Activated T-helper 17 cell treated with anti-CD3 and anti-CD28 coated beads, Interleukin-2, amount 50 U/mL, for 72 hours (primary cell): ENCODE results near the gene MRTFB. TPM values are rescaled to one million over a fixed set of nuclear protein-coding genes. Genes with fewer than 3 reads are reported as not detected.

Experiments
- ATAC-seq: fragments of 150-1000 bp; cut with Tn5 transposase; replicated peaks from 2 replicates; pipeline ENCODE4 v1.10.0; 2021; ENCODE audit warnings: mild to moderate bottlenecking, moderate library complexity
- H3K27ac Mint-ChIP-seq: one replicate; pipeline ENCODE4 v1.8.0; 2022; ENCODE audit warnings: mixed read lengths
- H3K27me3 Mint-ChIP-seq: one replicate; pipeline ENCODE4 v1.8.0; 2022; ENCODE audit warnings: mixed read lengths
- H3K36me3 Mint-ChIP-seq: one replicate; pipeline ENCODE4 v1.8.0; 2022; ENCODE audit warnings: low read depth, mild to moderate bottlenecking, mixed read lengths
- H3K4me1 Mint-ChIP-seq: one replicate; pipeline ENCODE4 v1.8.0; 2022; ENCODE audit warnings: mixed read lengths
- H3K4me3 Mint-ChIP-seq: one replicate; pipeline ENCODE4 v1.8.0; 2022; ENCODE audit warnings: mild to moderate bottlenecking, mixed read lengths
- H3K9me3 Mint-ChIP-seq: one replicate; pipeline ENCODE4 v1.8.0; 2022; ENCODE audit warnings: mixed read lengths
- total RNA-seq, 2 donors: library from RNA; stranded (reverse); gene quantifications; one replicate each; pipeline ENCODE4 v1.2.3, GENCODE V29; 2022

Gene MRTFB
- total RNA-seq, 2 donors from 2014 or later: 18.2 to 18.8 TPM

- H3K9me3 Mint-ChIP-seq: no peaks in the 10 kb centered on the region
- no peaks in the 10 kb centered on the region for H3K4me1 Mint-ChIP-seq
- no peaks in the 10 kb centered on the region for H3K27me3 Mint-ChIP-seq
- ATAC-seq: no peak
- no peak overlapping the region for H3K27ac Mint-ChIP-seq
- peaks cover 60% of the 10 kb centered on the region for H3K36me3 Mint-ChIP-seq
- no peak overlapping the region for H3K4me3 Mint-ChIP-seq
Observed at GRCh38 chr16:14215941-14216340, 144.8 kb downstream of the MRTFB start.

DNA sequence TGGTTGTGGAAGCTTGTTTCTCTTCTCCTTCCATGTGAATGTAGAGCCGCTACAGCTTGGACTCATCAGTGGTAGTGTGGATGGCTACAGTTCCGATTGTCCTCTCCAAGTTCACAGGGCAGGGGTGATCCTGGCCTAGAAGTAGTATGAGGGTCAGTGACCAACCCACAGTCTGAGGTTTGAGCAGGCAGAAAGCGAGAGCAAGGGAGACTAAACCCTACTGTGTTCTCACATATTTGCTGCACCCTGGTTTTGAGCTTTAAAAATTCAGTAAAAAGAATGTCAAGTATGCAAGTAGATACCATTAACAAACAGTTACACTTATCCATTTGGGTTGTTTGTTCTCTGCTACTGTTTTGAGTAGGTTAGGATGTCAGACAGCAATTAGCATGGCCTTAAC lies 148.9 kb downstream of the MRTFB start:
- Mint-ChIP-seq H3K36me3 (peaks cover 76% of the 10 kb centered on the region), H3K4me1 (no peaks in the 10 kb centered on the region), H3K27ac (no peak overlapping the region), H3K4me3 (no peak overlapping the region), H3K27me3 (no peaks in the 10 kb centered on the region), H3K9me3 (peaks cover 4% of the 10 kb centered on the region)
- no peak for ATAC-seq

DNA sequence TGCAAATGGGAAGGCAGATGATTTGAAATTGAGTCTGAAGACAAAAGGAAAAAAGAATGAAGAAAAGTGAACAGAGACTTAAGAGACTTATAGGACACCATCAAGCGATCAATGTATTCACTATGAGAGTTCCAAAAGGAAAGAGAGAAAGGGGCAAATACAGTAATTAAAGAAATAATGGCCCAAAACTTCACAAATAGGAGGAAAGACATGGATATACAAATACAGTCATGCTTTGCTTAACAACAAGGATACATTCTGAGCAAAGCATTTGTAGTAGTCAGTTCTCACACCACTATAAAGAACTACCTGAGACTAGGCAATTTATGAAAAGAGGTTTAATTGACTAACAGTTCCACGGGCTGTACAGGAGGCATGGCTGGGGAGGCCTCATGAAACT lies 152.5 kb downstream of the MRTFB start:
- H3K36me3 Mint-ChIP-seq: peaks cover 52% of the 10 kb centered on the region
- ATAC-seq: no peak
- no peaks in the 10 kb centered on the region for H3K4me1 Mint-ChIP-seq
- no peak overlapping the region for H3K4me3 Mint-ChIP-seq
- peaks cover 4% of the 10 kb centered on the region for H3K9me3 Mint-ChIP-seq
- no peaks in the 10 kb centered on the region for H3K27me3 Mint-ChIP-seq
- no peak overlapping the region for H3K27ac Mint-ChIP-seq

GRCh38 chr16:14225457-14225856 lies 154.3 kb downstream of the MRTFB start:
- no peak overlapping the region for H3K4me3 Mint-ChIP-seq
- ATAC-seq: no peak
- H3K27ac Mint-ChIP-seq: no peak overlapping the region
- H3K9me3 Mint-ChIP-seq: peaks cover 4% of the 10 kb centered on the region
- H3K4me1 Mint-ChIP-seq: no peaks in the 10 kb centered on the region
- H3K27me3 Mint-ChIP-seq: no peaks in the 10 kb centered on the region
- peaks cover 34% of the 10 kb centered on the region for H3K36me3 Mint-ChIP-seq

GRCh38 chr16:14232106-14232864 lies 161.2 kb downstream of the MRTFB start:
- Mint-ChIP-seq H3K4me3 (no peak overlapping the region), H3K27me3 (no peaks in the 10 kb centered on the region), H3K27ac (no peak overlapping the region), H3K4me1 (no peaks in the 10 kb centered on the region), H3K9me3 (no peaks in the 10 kb centered on the region), H3K36me3 (peaks cover 11% of the 10 kb centered on the region)
- ATAC-seq: no peak

- Mint-ChIP-seq H3K4me3 (no peak overlapping the region), H3K36me3 (peaks cover 31% of the 10 kb centered on the region), H3K27ac (no peak overlapping the region), H3K9me3 (no peaks in the 10 kb centered on the region), H3K27me3 (no peaks in the 10 kb centered on the region), H3K4me1 (no peaks in the 10 kb centered on the region)
- ATAC-seq: no peak
Observed at GRCh38 chr16:14236401-14236800, 165.3 kb downstream of the MRTFB start.

- no peaks in the 10 kb centered on the region for H3K9me3 Mint-ChIP-seq
- H3K4me3 Mint-ChIP-seq: no peak overlapping the region
- H3K36me3 Mint-ChIP-seq: peaks cover 32% of the 10 kb centered on the region
- ATAC-seq: no peak
- H3K4me1 Mint-ChIP-seq: no peaks in the 10 kb centered on the region
- H3K27me3 Mint-ChIP-seq: no peaks in the 10 kb centered on the region
- H3K27ac Mint-ChIP-seq: no peak overlapping the region
Observed at GRCh38 chr16:14238756-14239155, 167.6 kb downstream of the MRTFB start.

DNA sequence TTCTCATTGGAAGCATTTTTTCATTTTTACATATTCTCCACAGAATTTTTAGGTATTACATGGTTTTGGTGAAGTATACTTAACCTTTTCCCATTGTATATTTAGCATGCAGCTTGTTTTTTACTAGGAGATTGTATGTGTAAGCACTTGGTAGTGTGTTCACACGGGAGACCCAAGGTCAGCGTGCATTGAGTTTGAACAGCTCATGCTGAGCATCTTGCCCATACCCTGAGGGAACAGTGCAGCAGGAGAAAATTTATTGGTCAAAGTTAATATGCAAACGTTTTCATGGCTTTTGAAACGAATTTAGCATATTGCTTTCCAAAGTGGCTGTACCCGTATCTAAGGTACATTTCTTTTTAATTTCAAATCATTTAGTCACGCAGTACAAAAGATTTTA lies 168.7 kb downstream of the MRTFB start:
- ATAC-seq: no peak
- H3K4me3 Mint-ChIP-seq: no peak overlapping the region
- H3K27ac Mint-ChIP-seq: no peak overlapping the region
- no peaks in the 10 kb centered on the region for H3K27me3 Mint-ChIP-seq
- H3K9me3 Mint-ChIP-seq: no peaks in the 10 kb centered on the region
- no peaks in the 10 kb centered on the region for H3K4me1 Mint-ChIP-seq
- H3K36me3 Mint-ChIP-seq: peaks cover 27% of the 10 kb centered on the region

- peak overlapping the region; percentile 3 for H3K27ac Mint-ChIP-seq
- no peak overlapping the region for H3K4me3 Mint-ChIP-seq
- no peak for ATAC-seq
- H3K36me3 Mint-ChIP-seq: peaks cover 22% of the 10 kb centered on the region
- H3K4me1 Mint-ChIP-seq: no peaks in the 10 kb centered on the region
- H3K9me3 Mint-ChIP-seq: no peaks in the 10 kb centered on the region
- no peaks in the 10 kb centered on the region for H3K27me3 Mint-ChIP-seq
Observed at GRCh38 chr16:14240219-14240843, 169.2 kb downstream of the MRTFB start.

DNA sequence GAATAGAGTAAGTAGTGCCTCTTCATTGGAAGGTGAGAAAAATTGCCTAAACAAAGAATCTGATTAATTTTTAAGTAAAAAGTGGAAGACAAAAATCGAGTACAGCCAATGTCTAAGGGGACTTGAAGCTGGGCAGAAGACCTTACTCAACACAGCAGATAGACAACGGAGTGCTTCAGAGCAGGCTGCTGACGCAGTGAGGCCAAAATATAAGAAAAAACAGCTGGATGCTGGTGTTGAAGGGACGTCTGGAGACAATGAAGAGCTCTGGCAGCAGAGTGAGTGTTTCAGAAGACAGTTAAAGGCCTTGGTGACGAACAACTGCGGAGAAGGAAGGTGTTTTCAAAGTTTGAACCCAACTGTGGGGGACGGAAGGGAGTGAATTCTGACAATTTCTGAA lies 169.8 kb downstream of the MRTFB start:
- Mint-ChIP-seq H3K4me3 (no peak overlapping the region), H3K9me3 (no peaks in the 10 kb centered on the region), H3K36me3 (peaks cover 25% of the 10 kb centered on the region), H3K27me3 (no peaks in the 10 kb centered on the region), H3K27ac (peak overlapping the region; percentile 3), H3K4me1 (no peaks in the 10 kb centered on the region)
- ATAC-seq: no peak

DNA sequence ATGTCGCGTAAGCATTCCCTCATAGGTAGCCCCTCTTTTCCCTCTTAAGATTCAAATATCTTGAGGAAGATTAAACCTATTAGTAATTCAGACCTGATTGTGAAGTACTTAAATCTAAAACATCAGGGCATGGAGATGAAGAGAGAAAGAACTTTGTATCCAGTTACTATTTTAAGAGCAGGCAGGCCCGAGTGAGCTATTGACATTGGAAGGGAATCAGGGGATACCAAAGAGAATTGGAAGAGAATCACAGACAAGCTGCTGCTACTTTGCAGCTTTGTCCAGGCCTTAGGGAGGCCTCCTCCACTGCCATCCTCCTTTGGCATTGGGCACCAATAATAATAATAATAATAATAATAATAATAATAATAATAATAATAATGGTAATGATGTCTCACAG lies 170.5 kb downstream of the MRTFB start:
- Mint-ChIP-seq H3K36me3 (peaks cover 32% of the 10 kb centered on the region), H3K27ac (no peak overlapping the region), H3K27me3 (no peaks in the 10 kb centered on the region), H3K4me1 (no peaks in the 10 kb centered on the region), H3K4me3 (no peak overlapping the region), H3K9me3 (no peaks in the 10 kb centered on the region)
- ATAC-seq: no peak

DNA sequence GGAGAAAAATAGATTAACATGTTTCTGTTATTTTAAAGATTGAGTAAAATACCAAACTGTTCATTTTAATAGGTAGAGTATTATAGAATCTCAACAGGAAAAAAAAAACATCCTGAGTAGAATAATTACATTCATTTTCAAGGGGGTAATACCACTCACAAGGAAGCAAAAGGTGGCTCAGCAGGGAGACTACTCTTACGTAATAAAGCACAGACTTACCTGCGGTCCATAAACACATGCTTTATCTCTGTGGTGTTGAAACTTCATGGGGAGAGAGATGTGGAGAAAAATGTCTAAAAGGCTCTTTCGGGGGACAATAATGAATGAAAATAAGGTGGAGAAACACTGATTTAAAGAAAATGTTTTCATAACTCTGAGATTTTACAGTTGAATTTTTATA lies 171.7 kb downstream of the MRTFB start:
- no peak overlapping the region for H3K27ac Mint-ChIP-seq
- no peak overlapping the region for H3K4me3 Mint-ChIP-seq
- ATAC-seq: no peak

DNA sequence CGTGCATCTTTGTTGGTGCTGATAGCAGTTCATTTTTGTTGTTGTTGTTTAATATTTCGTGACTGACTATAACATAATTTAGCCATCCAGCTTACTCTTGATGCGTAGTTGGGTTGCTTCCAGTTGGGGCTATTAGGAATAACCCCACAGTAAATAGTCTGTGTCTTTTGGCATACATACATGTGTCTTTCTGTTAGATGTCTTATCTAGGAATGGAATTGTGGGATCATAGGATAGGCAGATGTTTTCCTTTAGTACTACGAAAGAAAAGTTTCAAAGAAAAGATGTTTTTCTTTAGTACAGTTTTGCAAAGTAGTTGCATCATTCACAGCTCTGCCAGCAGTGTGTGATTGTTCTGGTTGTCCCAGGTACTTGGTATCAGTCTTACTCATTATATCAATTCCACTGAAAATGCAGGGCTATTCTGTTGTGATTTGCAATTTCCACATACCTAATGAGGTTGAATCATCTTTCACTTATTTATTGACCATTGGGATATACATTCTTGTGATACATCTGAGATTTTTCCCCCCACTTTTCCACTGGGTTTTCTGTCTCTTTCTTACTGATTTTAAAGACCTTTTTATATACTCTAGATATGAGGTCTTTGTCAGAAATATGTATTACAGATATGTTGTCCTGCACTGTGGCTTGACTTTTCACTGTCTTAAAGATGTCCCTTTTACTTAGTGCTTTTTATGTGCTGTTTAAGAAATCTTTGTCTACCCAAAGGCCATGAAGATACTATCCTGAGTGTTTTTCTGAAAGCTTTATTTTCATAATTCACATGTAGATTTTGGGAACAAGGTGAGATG lies 173.3 kb downstream of the MRTFB start:
- no peaks in the 10 kb centered on the region for H3K27me3 Mint-ChIP-seq
- peak; percentile 63 for ATAC-seq
- no peaks in the 10 kb centered on the region for H3K9me3 Mint-ChIP-seq
- H3K27ac Mint-ChIP-seq: no peak overlapping the region
- H3K4me1 Mint-ChIP-seq: no peaks in the 10 kb centered on the region
- peaks cover 54% of the 10 kb centered on the region for H3K36me3 Mint-ChIP-seq
- no peak overlapping the region for H3K4me3 Mint-ChIP-seq

More for the DNA sequence above, 171.7 kb downstream of the MRTFB start:
- Mint-ChIP-seq H3K36me3 (peaks cover 43% of the 10 kb centered on the region), H3K4me1 (no peaks in the 10 kb centered on the region), H3K27me3 (no peaks in the 10 kb centered on the region), H3K9me3 (no peaks in the 10 kb centered on the region)

GRCh38 chr16:14248791-14249190 lies 177.7 kb downstream of the MRTFB start:
- no peak for ATAC-seq
- Mint-ChIP-seq H3K4me1 (no peaks in the 10 kb centered on the region), H3K4me3 (no peak overlapping the region), H3K27me3 (no peaks in the 10 kb centered on the region), H3K9me3 (no peaks in the 10 kb centered on the region), H3K27ac (no peak overlapping the region), H3K36me3 (peaks cover 67% of the 10 kb centered on the region)
